Peyer's patch (tissue), 4 donors: ENCODE measurements around the gene TNFRSF8.

ENCODE experiments used
- CTCF ChIP-seq, 6 experiments: fragments of 450-650 bp in 4 of 6; fragments of 200-600 bp in 2 of 6; sonication (generic) in 1 of 6; IDR thresholded peaks; one replicate each; pipeline ENCODE4 v1.5.1; 2017 to 2019; ENCODE audit warnings: antibody characterized with exemption in 6 of 6, mild to moderate bottlenecking in 3 of 6, moderate library complexity in 1 of 6
- POLR2A ChIP-seq, 2 donors: fragments of 450-650 bp; IDR thresholded peaks; one replicate each; pipeline ENCODE4 v1.5.1; 2017; ENCODE audit warnings: antibody characterized with exemption in 2 of 2, mild to moderate bottlenecking in 2 of 2, moderate library complexity in 2 of 2

- TF ChIP-seq CTCF (IDR thresholded peaks at IDR 0.05), result no peak
- no peak for TF ChIP-seq POLR2A (IDR thresholded peaks at IDR 0.05)
Observed at GRCh38 chr1:12121212-12122003, 58.3 kb downstream of the TNFRSF8 start.
